ENCODE data around the gene MAP2K1.
"Not testable (repeated sequence)": the region's sequence is repeated elsewhere in the genome, so short reads cannot be mapped to it uniquely, and the experiment has no call there.

MAP2K1 gene

GRCh38 chr15:66386204-66387123 lies at the start of gene MAP2K1:
MAP2K1 (plus strand) TSS chr15:66386912; CDS start chr15:66387348, 436 bp downstream.
- DNase-seq (ENCODE audit: low read depth) = peak; percentile 74

DNA sequence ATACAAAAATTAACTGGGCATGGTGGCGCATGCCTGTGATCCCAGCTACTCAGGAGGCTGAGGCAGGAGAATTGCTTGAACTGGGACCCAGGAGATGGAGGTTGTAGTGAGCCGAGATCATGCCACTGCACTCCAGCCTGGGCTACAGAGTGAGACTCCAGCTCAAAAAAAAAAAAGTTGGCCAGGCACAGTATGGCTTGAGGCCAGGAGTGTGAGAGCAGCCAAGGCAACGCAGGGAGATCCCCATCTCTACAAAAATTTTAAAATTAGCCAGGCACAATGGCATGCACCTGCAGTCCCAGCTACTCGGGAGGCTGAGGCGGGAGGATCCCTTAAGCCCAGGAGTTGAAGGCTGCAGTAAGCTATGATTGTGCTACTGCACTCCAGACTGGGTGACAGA lies 38.2 kb upstream of the MAP2K1 start:
- DNase-seq (ENCODE audit: low read depth) = not testable (repeated sequence)

DNA sequence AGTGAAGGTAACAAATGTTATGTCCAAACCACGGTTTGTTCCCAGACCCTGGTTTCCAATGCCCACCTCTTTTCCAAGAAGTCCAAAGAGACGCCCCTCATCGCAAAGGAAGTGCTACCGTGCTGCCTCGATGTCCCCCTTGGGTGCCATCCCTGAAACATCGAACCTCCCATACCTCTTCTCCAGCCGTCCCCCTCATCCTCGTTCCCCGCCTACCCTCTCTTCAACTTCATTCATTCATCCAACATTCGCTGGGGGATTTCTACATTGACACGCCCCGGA lies 30.7 kb upstream of the MAP2K1 start:
- no peak for DNase-seq (ENCODE audit: low read depth)

DNA sequence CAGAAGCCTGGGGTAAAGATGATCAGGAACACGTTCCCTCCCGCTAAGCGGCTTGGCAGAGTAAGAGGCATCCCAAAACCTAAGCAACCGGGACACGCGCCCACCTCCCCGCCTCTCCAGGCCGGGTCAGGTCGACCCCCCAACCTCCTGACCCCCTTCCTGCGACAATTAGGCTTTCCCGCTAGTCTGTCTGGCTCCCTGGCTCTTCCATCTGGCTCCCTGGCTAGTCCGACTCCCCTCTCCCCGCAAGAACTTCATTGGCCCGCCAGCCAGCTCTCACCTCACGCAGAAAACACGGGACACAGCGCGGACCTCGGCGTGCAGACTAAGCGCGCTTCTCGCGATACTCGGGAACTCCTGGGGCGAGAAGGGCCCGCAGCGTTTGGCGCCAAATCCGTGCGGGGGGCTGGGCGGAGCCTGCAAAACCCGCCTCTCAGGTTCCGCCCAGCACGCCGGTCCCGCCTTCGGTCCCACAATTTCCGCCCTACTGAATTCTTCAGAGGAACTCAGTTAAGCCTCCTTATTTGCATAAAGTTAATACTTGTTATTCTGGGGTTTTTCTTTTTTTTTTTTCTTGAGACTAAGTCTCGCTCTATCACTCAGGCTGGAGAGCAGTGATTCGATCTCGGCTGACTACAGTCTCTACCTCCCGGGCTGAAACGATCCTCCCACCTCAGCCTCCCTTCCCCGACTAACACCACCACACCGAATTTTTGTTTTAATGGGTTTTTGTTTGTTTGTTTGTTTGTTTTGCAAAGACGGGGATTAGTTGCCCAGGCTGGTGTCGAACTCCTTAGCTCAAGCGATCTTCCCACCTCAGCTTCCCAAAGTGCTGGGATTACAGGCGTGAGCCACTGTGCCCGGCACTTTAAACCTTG lies 30.1 kb upstream of the MAP2K1 start, which contains the start of gene TIPIN:
TIPIN (minus strand) TSS at position 327 of the 878 bp plus-strand sequence. CDS start 3,738 bp downstream, outside the sequence.
- peak; percentile 62 for DNase-seq (ENCODE audit: low read depth)

DNA sequence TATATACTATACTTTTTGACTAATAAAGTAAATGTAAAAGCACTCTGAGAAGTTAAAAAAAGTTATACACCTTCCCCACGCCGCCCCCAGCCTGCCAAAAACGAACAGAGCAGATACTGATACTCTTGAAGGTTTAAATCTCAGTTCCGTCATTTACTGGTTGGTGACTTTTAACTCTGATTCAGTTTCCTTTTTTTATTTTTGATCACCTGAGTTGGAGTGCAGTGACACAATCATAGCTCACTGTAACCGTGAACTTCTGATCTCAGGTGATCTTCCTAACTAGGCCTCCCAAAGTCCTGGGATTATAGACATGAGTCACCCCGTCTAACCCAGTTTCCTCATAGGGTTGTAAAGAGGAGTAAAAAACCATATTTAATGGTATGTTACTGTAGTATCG lies 27.0 kb upstream of the MAP2K1 start:
- DNase-seq (ENCODE audit: low read depth) = no peak

GRCh38 chr15:66361745-66362460 lies 24.8 kb upstream of the MAP2K1 start:
- DNase-seq (ENCODE audit: low read depth) = not testable (repeated sequence)

- DNase-seq (ENCODE audit: low read depth) = no peak
These were observed 23.9 kb upstream of the MAP2K1 start for GRCh38 chr15:66362776-66363175.

- no peak for DNase-seq (ENCODE audit: low read depth)
These were observed 21.7 kb upstream of the MAP2K1 start for GRCh38 chr15:66364944-66365528.

DNA sequence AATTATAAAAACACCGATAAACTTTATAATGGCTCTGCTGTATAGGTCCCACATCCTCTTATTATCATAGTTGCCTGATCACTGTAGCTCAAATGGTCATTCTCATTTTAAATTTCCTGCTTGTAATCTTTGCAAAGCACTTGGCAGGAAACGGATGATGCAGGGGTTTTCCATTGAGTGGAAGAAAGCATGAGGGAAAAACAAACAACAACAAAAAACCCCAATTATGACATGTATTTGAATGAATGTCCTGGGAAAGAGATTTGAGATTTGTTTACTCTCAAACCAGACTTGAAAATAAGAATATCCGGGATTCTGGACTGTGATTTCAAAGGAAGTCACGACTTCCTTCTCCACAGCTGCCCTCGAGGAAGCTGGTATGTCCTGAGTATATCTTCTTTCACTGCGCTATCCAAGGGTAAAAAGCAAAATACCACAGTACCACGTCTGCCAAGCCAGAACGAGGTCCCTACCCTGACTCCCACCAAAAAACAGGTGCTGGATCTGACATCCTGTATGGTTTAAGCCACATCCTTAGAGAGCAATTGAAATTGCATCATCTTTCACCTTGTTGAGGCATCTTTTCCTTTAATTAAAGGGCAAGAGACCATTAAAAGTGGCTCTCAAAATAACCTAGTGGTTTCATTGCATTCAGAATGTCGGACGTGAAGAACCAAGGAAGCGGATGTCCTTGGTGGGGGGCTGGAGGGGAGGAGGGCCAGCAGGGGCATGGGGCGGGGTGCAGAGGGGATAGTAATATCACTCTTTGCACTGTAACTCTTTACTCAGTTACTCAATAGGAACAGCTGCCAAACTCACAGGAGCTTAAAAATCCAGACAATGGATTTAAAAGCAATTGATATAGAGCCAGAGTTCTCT lies 16.7 kb upstream of the MAP2K1 start:
- DNase-seq (ENCODE audit: low read depth) = no peak

GRCh38 chr15:66374179-66374578 lies 12.5 kb upstream of the MAP2K1 start:
- DNase-seq (ENCODE audit: low read depth) = no peak

DNA sequence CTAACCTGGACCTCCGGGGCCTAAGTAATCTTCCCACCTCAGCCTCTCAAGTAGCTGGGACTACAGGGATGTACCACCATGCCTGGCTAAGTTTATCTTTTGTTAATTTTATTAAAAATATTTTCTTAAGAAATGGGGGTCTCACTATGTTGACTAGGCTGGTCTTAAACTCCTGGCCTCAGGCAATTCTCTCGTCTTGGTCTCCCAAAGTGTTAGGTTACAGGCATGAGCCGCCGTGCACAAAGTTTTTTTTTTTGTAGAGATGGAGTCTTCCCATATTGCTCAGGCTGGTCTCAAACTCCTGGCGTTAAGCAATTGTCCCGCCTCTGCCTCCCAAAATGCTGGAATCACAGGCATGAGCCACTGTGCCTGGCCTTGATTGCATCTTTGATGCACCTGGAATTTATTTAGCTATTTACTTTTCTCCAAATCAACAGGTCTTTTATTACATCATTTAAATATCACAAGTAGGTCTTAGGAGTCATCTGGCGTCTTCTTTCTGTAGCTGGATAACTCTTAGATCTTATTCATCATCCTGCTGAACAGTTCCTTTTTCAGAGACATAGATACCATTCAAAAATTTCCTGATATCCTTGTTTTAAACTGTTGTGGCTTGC lies 7.8 kb upstream of the MAP2K1 start:
- no peak for DNase-seq (ENCODE audit: low read depth)

DNA sequence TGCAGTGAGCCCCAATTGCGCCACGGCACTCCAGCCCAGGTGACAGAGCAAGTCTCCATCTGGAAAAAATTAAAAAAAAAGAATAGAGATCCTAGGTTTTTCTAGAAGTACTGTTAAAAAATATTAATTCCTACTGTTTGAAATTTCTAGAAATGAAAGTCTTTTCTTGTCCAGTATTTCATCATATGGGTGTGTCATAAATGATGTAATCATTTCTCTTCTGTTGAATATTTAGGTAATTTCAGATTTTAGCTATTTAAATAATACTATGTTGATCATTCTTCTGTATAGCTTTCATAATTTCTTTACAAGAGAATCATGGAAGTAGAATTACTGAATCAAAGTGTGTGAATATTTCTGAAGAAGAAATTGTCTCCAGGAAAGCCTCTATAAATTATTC lies 5.3 kb upstream of the MAP2K1 start:
- not testable (repeated sequence) for DNase-seq (ENCODE audit: low read depth)

DNA sequence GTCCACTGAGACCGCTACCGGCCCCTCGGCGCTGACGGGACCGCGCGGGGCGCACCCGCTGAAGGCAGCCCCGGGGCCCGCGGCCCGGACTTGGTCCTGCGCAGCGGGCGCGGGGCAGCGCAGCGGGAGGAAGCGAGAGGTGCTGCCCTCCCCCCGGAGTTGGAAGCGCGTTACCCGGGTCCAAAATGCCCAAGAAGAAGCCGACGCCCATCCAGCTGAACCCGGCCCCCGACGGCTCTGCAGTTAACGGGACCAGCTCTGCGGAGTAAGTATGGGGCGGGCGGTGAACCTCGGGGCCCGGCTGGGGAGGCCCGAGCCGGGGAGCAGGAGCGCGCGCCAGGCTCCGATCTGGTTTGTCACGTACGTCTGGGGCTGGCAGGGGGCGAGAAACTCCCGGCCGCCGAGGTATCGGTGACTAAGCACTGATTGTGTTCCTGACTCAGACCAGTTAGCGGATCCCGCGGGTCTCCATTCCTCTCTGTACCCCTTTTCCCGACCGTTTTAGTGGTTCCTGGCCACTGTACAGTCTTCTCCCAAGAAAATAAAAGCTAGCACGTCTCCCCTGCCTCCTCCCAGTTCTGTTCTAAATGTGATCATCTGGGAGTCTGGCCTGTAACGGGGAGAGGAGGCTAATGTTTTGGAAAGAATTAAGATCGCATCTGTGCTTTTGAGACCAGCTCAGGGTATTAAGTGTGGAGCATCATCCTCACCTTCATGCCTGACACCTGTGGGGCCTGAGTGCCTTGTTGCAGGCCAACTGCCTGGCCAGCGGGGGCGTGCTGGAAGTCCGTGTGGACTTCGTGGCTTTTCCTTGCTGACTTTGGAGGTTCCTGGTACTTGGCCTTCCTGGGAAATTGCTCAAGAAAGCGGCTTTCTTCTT lies 691 bp downstream of the MAP2K1 start:
- no peak for DNase-seq (ENCODE audit: low read depth)

GRCh38 chr15:66388043-66388363 lies 1.3 kb downstream of the MAP2K1 start:
- DNase-seq (ENCODE audit: low read depth) = no peak

DNA sequence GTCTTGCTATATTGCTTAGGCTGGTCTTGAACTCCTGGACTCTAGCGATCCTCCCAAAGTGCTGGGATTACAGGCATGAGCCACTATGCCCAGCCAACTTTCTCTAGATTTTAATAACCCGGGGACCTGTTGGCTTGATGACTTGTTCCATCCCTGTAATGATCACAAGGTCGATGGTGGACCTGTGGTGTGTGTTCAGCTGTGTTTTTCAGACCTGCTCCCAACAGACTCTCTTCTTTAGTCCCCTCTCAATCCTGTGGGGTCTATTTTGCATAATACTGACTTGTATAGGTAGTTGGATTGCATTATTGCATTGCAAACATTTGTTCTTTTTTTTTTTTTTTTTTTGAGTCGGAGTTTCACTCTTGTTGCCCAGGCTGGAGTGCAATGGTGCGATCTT lies 1.9 kb downstream of the MAP2K1 start:
- no peak for DNase-seq (ENCODE audit: low read depth)

- no peak for DNase-seq (ENCODE audit: low read depth)
These were observed 2.6 kb downstream of the MAP2K1 start for GRCh38 chr15:66389098-66389858.

DNA sequence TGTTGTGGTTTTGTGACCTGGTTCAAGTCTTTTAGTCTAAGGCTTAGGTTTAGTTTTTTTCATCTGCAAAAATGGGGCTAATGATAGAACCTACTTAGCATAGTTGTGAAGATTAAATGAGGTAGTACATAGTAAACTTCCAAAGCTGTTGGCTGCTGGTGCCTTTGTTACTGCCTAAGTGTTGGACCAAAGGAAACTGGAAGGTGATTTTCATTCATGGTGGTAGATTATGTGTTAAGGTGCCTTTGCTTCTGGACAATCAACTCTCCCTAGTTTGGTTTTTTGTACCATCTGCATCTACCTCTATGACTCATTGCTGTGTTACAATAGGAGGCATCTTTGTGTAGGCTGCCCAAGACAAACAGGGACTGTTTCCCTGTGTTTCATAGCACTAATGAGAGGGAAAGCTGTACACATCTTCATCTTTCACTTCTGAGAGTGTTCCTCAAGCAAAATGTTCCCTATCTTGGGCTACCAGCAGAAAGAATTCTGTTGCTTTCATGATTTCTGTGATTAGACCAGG lies 3.2 kb downstream of the MAP2K1 start:
- DNase-seq (ENCODE audit: low read depth) = no peak

DNA sequence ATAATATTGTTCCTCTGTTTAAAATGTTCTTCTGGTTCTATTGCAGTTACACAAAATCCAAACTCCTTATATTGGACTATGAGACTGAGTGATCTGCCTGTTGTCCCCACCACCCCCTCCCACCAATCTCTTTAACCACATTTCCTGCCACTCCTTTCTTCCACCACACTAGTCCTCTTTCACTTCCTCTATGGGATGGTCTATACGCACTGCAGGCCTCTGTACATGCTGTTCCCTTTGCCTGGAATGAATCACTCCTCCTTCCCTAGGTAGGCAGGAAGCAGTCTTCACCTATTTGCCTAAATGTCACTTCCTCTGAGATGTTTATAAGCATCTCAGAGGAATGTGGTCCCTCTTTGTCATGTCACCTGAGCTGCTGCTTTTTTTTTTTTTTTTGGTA lies 4.0 kb downstream of the MAP2K1 start:
- DNase-seq (ENCODE audit: low read depth) = no peak

GRCh38 chr15:66393037-66393436 lies 6.3 kb downstream of the MAP2K1 start:
- DNase-seq (ENCODE audit: low read depth) = not testable (repeated sequence)
